Measurements from ENCODE around the gene ZBED5. TPM values are rescaled to one million over a fixed set of nuclear protein-coding genes. Genes with fewer than 3 reads are reported as not detected.

Gene ZBED5
- total and polyA plus RNA-seq, 9 of the 15 experiments (the other 6 are each of a cell fraction or from before 2014, with no cell fraction given): 12.4 to 70.7 (median 26.8) TPM

- TF ChIP-seq HNRNPLL (IDR thresholded peaks at IDR 0.05; ENCODE audit: low read depth, low read length, poor library complexity, severe bottlenecking) (no peak), ELF1 (tag; IDR thresholded peaks at IDR 0.05) (no peak), NCOR1 (IDR thresholded peaks at IDR 0.05) (peak; percentile 87), CCAR2 (IDR thresholded peaks at IDR 0.05; ENCODE audit: low read depth, low read length) (no peak), SNRNP70 (optimal IDR thresholded peaks at IDR 0.05; ENCODE audit: low read depth, low read length) (no peak), HLTF (IDR thresholded peaks at IDR 0.05) (no peak), HMBOX1 (IDR thresholded peaks at IDR 0.05) (peak; percentile 2; the same call in 1 of the 2 replicates), ZNF76 (CRISPR knock-in tag; IDR thresholded peaks at IDR 0.05; ENCODE audit: borderline replicate concordance) (no peak; the same call in 1 of the 2 replicates), GTF2A2 (tag; IDR thresholded peaks at IDR 0.05) (no peak), KLF10 (CRISPR knock-in tag; IDR thresholded peaks at IDR 0.05) (no peak), POLR3G (IDR thresholded peaks at IDR 0.05; ENCODE audit: extremely low read depth, insufficient read length, insufficient replicate concordance) (no peak), FOXJ3 (CRISPR knock-in tag; IDR thresholded peaks at IDR 0.05) (no peak), ZNF780A (CRISPR knock-in tag; IDR thresholded peaks at IDR 0.05) (no peak), HCFC1 (IDR thresholded peaks at IDR 0.05; ENCODE audit: low read depth, low read length) (no peak), DACH1 (IDR thresholded peaks at IDR 0.05; ENCODE audit: partially characterized antibody) (peak; percentile 24), SUPT5H (IDR thresholded peaks at IDR 0.05) (peak; percentile 53), TEAD2 (tag; IDR thresholded peaks at IDR 0.05) (no peak), ASH1L (IDR thresholded peaks at IDR 0.05; ENCODE audit: borderline replicate concordance, low read depth, partially characterized antibody) (no peak)
- TF ChIP-seq, protein P1, sequence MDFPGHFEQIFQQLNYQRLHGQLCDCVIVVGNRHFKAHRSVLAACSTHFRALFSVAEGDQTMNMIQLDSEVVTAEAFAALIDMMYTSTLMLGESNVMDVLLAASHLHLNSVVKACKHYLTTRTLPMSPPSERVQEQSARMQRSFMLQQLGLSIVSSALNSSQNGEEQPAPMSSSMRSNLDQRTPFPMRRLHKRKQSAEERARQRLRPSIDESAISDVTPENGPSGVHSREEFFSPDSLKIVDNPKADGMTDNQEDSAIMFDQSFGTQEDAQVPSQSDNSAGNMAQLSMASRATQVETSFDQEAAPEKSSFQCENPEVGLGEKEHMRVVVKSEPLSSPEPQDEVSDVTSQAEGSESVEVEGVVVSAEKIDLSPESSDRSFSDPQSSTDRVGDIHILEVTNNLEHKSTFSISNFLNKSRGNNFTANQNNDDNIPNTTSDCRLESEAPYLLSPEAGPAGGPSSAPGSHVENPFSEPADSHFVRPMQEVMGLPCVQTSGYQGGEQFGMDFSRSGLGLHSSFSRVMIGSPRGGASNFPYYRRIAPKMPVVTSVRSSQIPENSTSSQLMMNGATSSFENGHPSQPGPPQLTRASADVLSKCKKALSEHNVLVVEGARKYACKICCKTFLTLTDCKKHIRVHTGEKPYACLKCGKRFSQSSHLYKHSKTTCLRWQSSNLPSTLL (IDR thresholded peaks at IDR 0.05): no peak
- TF ChIP-seq, protein P2, sequence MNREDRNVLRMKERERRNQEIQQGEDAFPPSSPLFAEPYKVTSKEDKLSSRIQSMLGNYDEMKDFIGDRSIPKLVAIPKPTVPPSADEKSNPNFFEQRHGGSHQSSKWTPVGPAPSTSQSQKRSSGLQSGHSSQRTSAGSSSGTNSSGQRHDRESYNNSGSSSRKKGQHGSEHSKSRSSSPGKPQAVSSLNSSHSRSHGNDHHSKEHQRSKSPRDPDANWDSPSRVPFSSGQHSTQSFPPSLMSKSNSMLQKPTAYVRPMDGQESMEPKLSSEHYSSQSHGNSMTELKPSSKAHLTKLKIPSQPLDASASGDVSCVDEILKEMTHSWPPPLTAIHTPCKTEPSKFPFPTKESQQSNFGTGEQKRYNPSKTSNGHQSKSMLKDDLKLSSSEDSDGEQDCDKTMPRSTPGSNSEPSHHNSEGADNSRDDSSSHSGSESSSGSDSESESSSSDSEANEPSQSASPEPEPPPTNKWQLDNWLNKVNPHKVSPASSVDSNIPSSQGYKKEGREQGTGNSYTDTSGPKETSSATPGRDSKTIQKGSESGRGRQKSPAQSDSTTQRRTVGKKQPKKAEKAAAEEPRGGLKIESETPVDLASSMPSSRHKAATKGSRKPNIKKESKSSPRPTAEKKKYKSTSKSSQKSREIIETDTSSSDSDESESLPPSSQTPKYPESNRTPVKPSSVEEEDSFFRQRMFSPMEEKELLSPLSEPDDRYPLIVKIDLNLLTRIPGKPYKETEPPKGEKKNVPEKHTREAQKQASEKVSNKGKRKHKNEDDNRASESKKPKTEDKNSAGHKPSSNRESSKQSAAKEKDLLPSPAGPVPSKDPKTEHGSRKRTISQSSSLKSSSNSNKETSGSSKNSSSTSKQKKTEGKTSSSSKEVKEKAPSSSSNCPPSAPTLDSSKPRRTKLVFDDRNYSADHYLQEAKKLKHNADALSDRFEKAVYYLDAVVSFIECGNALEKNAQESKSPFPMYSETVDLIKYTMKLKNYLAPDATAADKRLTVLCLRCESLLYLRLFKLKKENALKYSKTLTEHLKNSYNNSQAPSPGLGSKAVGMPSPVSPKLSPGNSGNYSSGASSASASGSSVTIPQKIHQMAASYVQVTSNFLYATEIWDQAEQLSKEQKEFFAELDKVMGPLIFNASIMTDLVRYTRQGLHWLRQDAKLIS (CRISPR knock-in tag; IDR thresholded peaks at IDR 0.05): 0 out of 2 replicates have a peak, but pooled peaks have one; percentile 16
- TF ChIP-seq, protein P3, sequence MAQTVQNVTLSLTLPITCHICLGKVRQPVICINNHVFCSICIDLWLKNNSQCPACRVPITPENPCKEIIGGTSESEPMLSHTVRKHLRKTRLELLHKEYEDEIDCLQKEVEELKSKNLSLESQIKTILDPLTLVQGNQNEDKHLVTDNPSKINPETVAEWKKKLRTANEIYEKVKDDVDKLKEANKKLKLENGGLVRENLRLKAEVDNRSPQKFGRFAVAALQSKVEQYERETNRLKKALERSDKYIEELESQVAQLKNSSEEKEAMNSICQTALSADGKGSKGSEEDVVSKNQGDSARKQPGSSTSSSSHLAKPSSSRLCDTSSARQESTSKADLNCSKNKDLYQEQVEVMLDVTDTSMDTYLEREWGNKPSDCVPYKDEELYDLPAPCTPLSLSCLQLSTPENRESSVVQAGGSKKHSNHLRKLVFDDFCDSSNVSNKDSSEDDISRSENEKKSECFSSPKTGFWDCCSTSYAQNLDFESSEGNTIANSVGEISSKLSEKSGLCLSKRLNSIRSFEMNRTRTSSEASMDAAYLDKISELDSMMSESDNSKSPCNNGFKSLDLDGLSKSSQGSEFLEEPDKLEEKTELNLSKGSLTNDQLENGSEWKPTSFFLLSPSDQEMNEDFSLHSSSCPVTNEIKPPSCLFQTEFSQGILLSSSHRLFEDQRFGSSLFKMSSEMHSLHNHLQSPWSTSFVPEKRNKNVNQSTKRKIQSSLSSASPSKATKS (CRISPR knock-in tag; IDR thresholded peaks at IDR 0.05): no peak
Measured at GRCh38 chr11:10899121-10899830, 41.4 kb upstream of the ZBED5 start (continued).
